Immature natural killer cell (primary cell): ENCODE data around the gene SOD3. TPM values are rescaled to one million over a fixed set of nuclear protein-coding genes. Genes with fewer than 3 reads are reported as not detected.

Experiments used
- DNase-seq, 3 donors: peaks; one replicate each; pipeline ENCODE4 v3.0.0; 2022; ENCODE audit warnings: mixed read lengths in 1 of 3
- H3K27ac Mint-ChIP-seq, 6 donors: one replicate each; pipeline ENCODE4 v1.8.0; 2020; ENCODE audit warnings: mixed read lengths in 6 of 6, mild to moderate bottlenecking in 5 of 6, inconsistent platforms in 4 of 6, moderate library complexity in 3 of 6
- H3K27me3 Mint-ChIP-seq, 3 donors: one replicate each; pipeline ENCODE4 v1.8.0; 2020 to 2021; ENCODE audit warnings: low read depth in 3 of 3, mild to moderate bottlenecking in 3 of 3, mixed read lengths in 3 of 3, moderate library complexity in 3 of 3, inconsistent platforms in 1 of 3
- H3K36me3 Mint-ChIP-seq, 3 donors: one replicate each; pipeline ENCODE4 v1.8.0; 2020; ENCODE audit warnings: mixed read lengths in 3 of 3, inconsistent platforms in 2 of 3, mild to moderate bottlenecking in 2 of 3
- H3K4me1 Mint-ChIP-seq, 2 donors: one replicate each; pipeline ENCODE4 v1.8.0; 2020; ENCODE audit warnings: inconsistent platforms in 2 of 2, mild to moderate bottlenecking in 2 of 2, mixed read lengths in 2 of 2, moderate library complexity in 1 of 2
- H3K4me3 Mint-ChIP-seq, 5 donors: one replicate each; pipeline ENCODE4 v1.8.0; 2020; ENCODE audit warnings: mild to moderate bottlenecking in 5 of 5, mixed read lengths in 5 of 5, inconsistent platforms in 3 of 5, moderate library complexity in 3 of 5
- H3K9me3 Mint-ChIP-seq, 6 donors: one replicate each; pipeline ENCODE4 v1.8.0; 2020; ENCODE audit warnings: mild to moderate bottlenecking in 6 of 6, mixed read lengths in 6 of 6, inconsistent platforms in 4 of 6, moderate library complexity in 3 of 6
- polyA plus RNA-seq, 3 donors: library from polyadenylated mRNA; unstranded; fragments of 300-500 nt; fragmentation: Illumina TruSeq; gene quantifications; one replicate each; pipeline ENCODE4 v1.2.3, GENCODE V29; 2021

The SOD3 gene
- polyA plus RNA-seq, 3 donors from 2014 or later: not detected

DNA sequence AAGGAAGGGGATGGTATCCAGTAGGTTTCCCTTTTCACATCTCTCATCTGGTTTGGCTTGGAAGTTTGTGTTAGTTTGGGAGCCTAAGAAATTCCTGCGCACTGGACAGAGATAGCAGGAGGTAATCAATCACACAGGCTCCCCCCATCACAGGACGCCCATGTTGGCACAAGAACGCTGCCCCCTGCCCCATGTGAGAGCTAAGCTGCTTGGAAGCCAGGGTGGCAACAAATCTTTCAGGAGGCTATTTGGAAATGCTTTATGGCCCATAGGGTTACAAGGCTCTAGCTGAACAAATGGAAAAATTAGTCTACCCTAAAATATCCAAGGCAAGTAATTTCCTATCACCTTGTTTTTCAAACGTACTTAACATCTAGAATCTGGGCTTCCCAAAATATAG lies 54.0 kb downstream of the SOD3 start:
- H3K27ac Mint-ChIP-seq: no peak overlapping the region
- H3K27me3 Mint-ChIP-seq: peaks cover 0 to 1% (median 0%) of the 10 kb centered on the region in 3 donors
- H3K4me3 Mint-ChIP-seq: no peak overlapping the region
- peaks cover 0 to 8% (median 0%) of the 10 kb centered on the region in 6 donors for H3K9me3 Mint-ChIP-seq
- H3K4me1 Mint-ChIP-seq: no peaks in the 10 kb centered on the region
- DNase-seq: no peak
- H3K36me3 Mint-ChIP-seq: no peaks in the 10 kb centered on the region

DNA sequence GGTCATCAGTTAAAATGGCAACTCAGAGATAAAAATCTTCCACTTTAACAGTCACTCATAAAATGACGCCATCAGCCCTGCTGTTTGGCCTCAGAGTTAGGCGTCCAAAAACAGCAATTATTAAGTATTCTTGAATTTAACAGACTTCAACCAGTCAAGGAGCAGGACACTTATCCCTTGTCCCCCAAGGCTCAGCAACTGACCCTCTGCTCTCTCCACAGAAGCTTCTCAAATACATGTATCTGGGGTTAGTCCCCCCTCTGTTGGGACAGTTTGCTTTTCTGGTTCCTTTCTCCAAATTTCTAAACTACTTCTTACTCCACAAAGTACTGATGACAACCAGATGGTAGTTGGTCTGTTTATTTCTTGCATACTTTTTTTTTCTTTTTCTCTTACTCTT lies 54.4 kb downstream of the SOD3 start:
- H3K4me3 Mint-ChIP-seq: no peak overlapping the region
- H3K27ac Mint-ChIP-seq: no peak overlapping the region
- no peak for DNase-seq
- peaks cover 0 to 8% (median 0%) of the 10 kb centered on the region in 6 donors for H3K9me3 Mint-ChIP-seq
- no peaks in the 10 kb centered on the region for H3K4me1 Mint-ChIP-seq
- peaks cover 0 to under 1% (median 0%) of the 10 kb centered on the region in 3 donors for H3K36me3 Mint-ChIP-seq
- H3K27me3 Mint-ChIP-seq: peaks cover 0 to 1% (median 0%) of the 10 kb centered on the region in 3 donors

Other genes starting within 250 kb of the SOD3 start
- gene DHX15, start 211.0 kb upstream of the SOD3 start, polyA plus RNA-seq: 10 to 100 TPM; 41.7 to 71.4 (median 65.4) TPM
- gene CCDC149, start 117.5 kb downstream of the SOD3 start, polyA plus RNA-seq: under 1 TPM in 1 of 3 donors, not detected in 2; 0.20 TPM
- not detected for gene LGI2, start 235.4 kb downstream of the SOD3 start, polyA plus RNA-seq